WTC11 (cell line): ENCODE results near the gene C16orf95. TPM values are rescaled to one million over a fixed set of nuclear protein-coding genes. Genes with fewer than 3 reads are reported as not detected.

Experiments
- ATAC-seq: fragments of 200-7000 bp; cut with Tn5 transposase; 2 replicates; pipeline ENCODE4 v1.10.0; 2021; ENCODE audit warnings: mild to moderate bottlenecking, moderate library complexity
- CTCF ChIA-PET: fragments of 300-600 bp; sonication (Branson Sonifier 250); formaldehyde crosslinking; loops from one replicate; lab custom pipeline; 2021; ENCODE audit warnings: antibody characterized with exemption; lab: Charles Lee
- POLR2A ChIA-PET: fragments of 350-600 bp; sonication (Branson Sonifier 250); formaldehyde crosslinking; loops from one replicate; lab custom pipeline; 2021; ENCODE audit warnings: antibody characterized with exemption; lab: Charles Lee
- DNase-seq: peaks from one replicate; pipeline ENCODE4 v3.0.0; 2021; ENCODE audit warnings: low spot score
- H3K27ac Mint-ChIP-seq: 2 replicates; pipeline ENCODE4 v1.8.0; 2021; ENCODE audit warnings: mixed read lengths
- H3K27me3 Mint-ChIP-seq: 2 replicates; pipeline ENCODE4 v1.8.0; 2021; ENCODE audit warnings: low read depth, mild to moderate bottlenecking, moderate library complexity, mixed read lengths
- H3K36me3 Mint-ChIP-seq: 2 replicates; pipeline ENCODE4 v1.8.0; 2021; ENCODE audit warnings: mixed read lengths
- H3K4me1 Mint-ChIP-seq: 2 replicates; pipeline ENCODE4 v1.8.0; 2022; ENCODE audit warnings: mixed read lengths
- H3K4me3 Mint-ChIP-seq: 2 replicates; pipeline ENCODE4 v1.8.0; 2021; ENCODE audit warnings: mild to moderate bottlenecking, moderate library complexity, mixed read lengths
- H3K9me3 Mint-ChIP-seq: 2 replicates; pipeline ENCODE4 v1.8.0; 2021; ENCODE audit warnings: mixed read lengths
- ARID4B ChIP-seq: sonication (generic); formaldehyde crosslinking; IDR thresholded peaks from 2 replicates; pipeline ENCODE4 v1.8.0; 2023; ENCODE audit warnings: missing genetic modification reagents, mild to moderate bottlenecking, borderline replicate concordance
- ERG ChIP-seq: fragments of 250-450 bp; sonication (Bioruptor Pico); IDR thresholded peaks from 2 replicates; pipeline ENCODE4 v1.8.0; 2021; ENCODE audit warnings: mild to moderate bottlenecking
- HMGA2 ChIP-seq: fragments of 250-450 bp; sonication (Bioruptor Pico); IDR thresholded peaks from 2 replicates; pipeline ENCODE4 v1.4.0; 2021; ENCODE audit warnings: mild to moderate bottlenecking, moderate library complexity
- IRF2 ChIP-seq: sonication (generic); formaldehyde crosslinking; IDR thresholded peaks from 2 replicates; pipeline ENCODE4 v1.8.0; 2022; ENCODE audit warnings: low read depth, missing genetic modification reagents, borderline replicate concordance
- JAZF1 ChIP-seq: fragments of 250-450 bp; sonication (Bioruptor Pico); IDR thresholded peaks from 2 replicates; pipeline ENCODE4 v1.9.0; 2021; ENCODE audit warnings: moderate library complexity, mild to moderate bottlenecking, inconsistent platforms
- KAT7 ChIP-seq: sonication (generic); formaldehyde crosslinking; IDR thresholded peaks from 2 replicates; pipeline ENCODE4 v1.8.1; 2023; ENCODE audit warnings: missing genetic modification reagents, mild to moderate bottlenecking, borderline replicate concordance
- NR2C2 ChIP-seq: sonication (generic); formaldehyde crosslinking; IDR thresholded peaks from 2 replicates; pipeline ENCODE4 v1.8.0; 2022; ENCODE audit warnings: mild to moderate bottlenecking, missing genetic modification reagents
- PREB ChIP-seq: sonication (generic); formaldehyde crosslinking; IDR thresholded peaks from 2 replicates; pipeline ENCODE4 v1.8.1; 2022; ENCODE audit warnings: mild to moderate bottlenecking, missing genetic modification reagents, moderate library complexity, borderline replicate concordance
- TEAD1 ChIP-seq: sonication (generic); formaldehyde crosslinking; IDR thresholded peaks from 2 replicates; pipeline ENCODE4 v1.8.0; 2022; ENCODE audit warnings: mild to moderate bottlenecking, missing genetic modification reagents
- TP53 ChIP-seq: sonication (generic); formaldehyde crosslinking; IDR thresholded peaks from 2 replicates; pipeline ENCODE4 v1.8.1; 2023; ENCODE audit warnings: mild to moderate bottlenecking, missing genetic modification reagents
- USF2 ChIP-seq: sonication (generic); formaldehyde crosslinking; IDR thresholded peaks from 2 replicates; pipeline ENCODE4 v1.8.1; 2023; ENCODE audit warnings: mild to moderate bottlenecking, missing genetic modification reagents, moderate library complexity
- ZNF281 ChIP-seq: sonication (generic); formaldehyde crosslinking; IDR thresholded peaks from 2 replicates; pipeline ENCODE4 v1.8.0; 2023; ENCODE audit warnings: mild to moderate bottlenecking, missing genetic modification reagents
- ZNF396 ChIP-seq: fragments of 250-450 bp; sonication (Bioruptor Pico); IDR thresholded peaks from 2 replicates; pipeline ENCODE4 v1.8.0; 2021; ENCODE audit warnings: mild to moderate bottlenecking, moderate library complexity, borderline replicate concordance
- ZNF425 ChIP-seq: fragments of 250-450 bp; sonication (Bioruptor Pico); conservative IDR thresholded peaks from 2 replicates; pipeline ENCODE4 v1.9.0; 2021; ENCODE audit warnings: mild to moderate bottlenecking
- total RNA-seq: library from RNA; stranded (reverse); gene quantifications from 3 replicates; pipeline ENCODE4 v1.2.3, GENCODE V29; 2021

C16orf95 gene
- total RNA-seq, 1 experiment from 2014 or later = 5.7 TPM

- no peak for DNase-seq
- no peak for TF ChIP-seq IRF2 (CRISPR knock-in tag)
- no peak for TF ChIP-seq ZNF281 (CRISPR knock-in tag)
- TF ChIP-seq TEAD1 (CRISPR knock-in tag) = no peak
- TF ChIP-seq PREB (CRISPR knock-in tag) = no peak
- no peak for TF ChIP-seq JAZF1 (CRISPR knock-in tag)
- TF ChIP-seq NR2C2 (CRISPR knock-in tag) = no peak
- no peak for TF ChIP-seq ARID4B (CRISPR knock-in tag)
- no peak for TF ChIP-seq USF2 (CRISPR knock-in tag)
- no peak for TF ChIP-seq TP53
- no peak for TF ChIP-seq KAT7 (CRISPR knock-in tag)
- no peak for TF ChIP-seq ZNF425 (CRISPR knock-in tag)
- TF ChIP-seq ERG (CRISPR knock-in tag) = no peak
- TF ChIP-seq ZNF396 (CRISPR knock-in tag) = no peak
- TF ChIP-seq HMGA2 = no peak
- Mint-ChIP-seq H3K27ac (no peak overlapping the region), H3K4me1 (peaks cover 9% of the 10 kb centered on the region), H3K9me3 (no peaks in the 10 kb centered on the region), H3K4me3 (no peak overlapping the region), H3K36me3 (no peaks in the 10 kb centered on the region), H3K27me3 (peaks cover 2% of the 10 kb centered on the region; the same call in 1 of the 2 replicates)
- ChIA-PET CTCF (no interaction called here), POLR2A (no interaction called here)
- no peak for ATAC-seq
These were observed 3.5 kb upstream of the C16orf95 start for GRCh38 chr16:87320510-87321227.
